ENCODE results near the gene PKD2L2. TPM values are rescaled to one million over a fixed set of nuclear protein-coding genes. Genes with fewer than 3 reads are reported as not detected.

Gene PKD2L2
- total RNA-seq (2014; rRNA removed; shearing (Covaris generic)) (not detected in 2 replicates), total RNA-seq (2022) (not detected in 2 replicates), Bru-seq, nascent RNA (percentile 16 among the genes with signal in this experiment), BruChase-seq, experiment 1, labeled RNA remaining after a 6-hour chase (percentile 8 among the genes with signal in this experiment), BruChase-seq, experiment 2, labeled RNA remaining after a 2-hour chase (not detected)
- long read RNA-seq, partial matches to known transcripts, result 0 of 3 reads
- long read RNA-seq, other reads (novel, unspliced or antisense), result 3 of 3 reads

- peak within 1 kb of the TSS; percentile 59 for H3K4me3 ChIP-seq (ENCODE audit: low read depth, low read length, poor library complexity, severe bottlenecking)
- peak within 1 kb of the TSS; percentile 82 for H3K4me2 ChIP-seq (ENCODE audit: low read length)
- H3K4me1 ChIP-seq (ENCODE audit: insufficient read depth, low read length, poor library complexity, severe bottlenecking), result peaks cover 6% of the 10 kb centered on the region
- H2AFZ ChIP-seq (ENCODE audit: low read length), result peak within 1 kb of the TSS; percentile 91
- no peaks in the 10 kb centered on the region for H3K9me3 ChIP-seq (ENCODE audit: low read length)
- BruUV-seq (replicated peaks), result TSS peak; percentile 81
- H3K9me2 ChIP-seq (ENCODE audit: insufficient read depth, low read length), result no peaks in the 10 kb centered on the region
- ChIA-PET CTCF (ENCODE audit: unreplicated experiment) (interaction anchor here (0.5 to 1.0 kb wide), 2 partner anchors 13 to 61 kb away, joined by 3 read pairs; no protein-coding TSS in a partner anchor), POLR2A (interaction anchor here (0.7 to 2.4 kb wide), 9 partner anchors 9 to 140 kb away, joined by 3 to 8 read pairs (median 5); no protein-coding TSS in a partner anchor)
- no peaks in the 10 kb centered on the region for H3K79me2 ChIP-seq (ENCODE audit: insufficient read depth, low read depth, low read length)
- TF ChIP-seq CTCF (conservative IDR thresholded peaks at IDR 0.05; ENCODE audit: low read length) (no peak), EZH2phosphoT487 (IDR thresholded peaks at IDR 0.05; ENCODE audit: borderline replicate concordance, low read depth, low read length) (no peak)
- intact Hi-C loops (cut with micrococcal nuclease; ENCODE audit: unreplicated experiment), result no loop called here
- no peak within 1 kb of the TSS for H3K27ac ChIP-seq (ENCODE audit: low read depth, low read length, poor library complexity, severe bottlenecking)
- no peaks in the 10 kb centered on the region for H4K20me1 ChIP-seq (ENCODE audit: insufficient read depth, low read length)
- H3K36me3 ChIP-seq (ENCODE audit: insufficient read depth, low read length), result no peaks in the 10 kb centered on the region
- DNase-seq (ENCODE audit: low spot score), result peak; percentile 31
Measured at GRCh38 chr5:137888863-137889759, at the start of gene PKD2L2. Gene PKD2L2 (plus strand): TSS chr5:137889457. CDS start chr5:137889492, 35 bp downstream.

GRCh38 chr5:137842296-137842695 is 47.0 kb upstream of the PKD2L2 start:
- Histone ChIP-seq H3K4me2 (ENCODE audit: low read length) (no peak overlapping the region), H3K4me3 (ENCODE audit: low read depth, low read length, poor library complexity, severe bottlenecking) (no peak overlapping the region), H3K9me3 (ENCODE audit: low read length) (no peaks in the 10 kb centered on the region), H3K4me1 (ENCODE audit: insufficient read depth, low read length, poor library complexity, severe bottlenecking) (no peaks in the 10 kb centered on the region), H2AFZ (ENCODE audit: low read length) (no peak overlapping the region), H3K9me2 (ENCODE audit: insufficient read depth, low read length) (no peaks in the 10 kb centered on the region), H3K27ac (ENCODE audit: low read depth, low read length, poor library complexity, severe bottlenecking) (no peak overlapping the region), H3K36me3 (ENCODE audit: insufficient read depth, low read length) (no peaks in the 10 kb centered on the region), H4K20me1 (ENCODE audit: insufficient read depth, low read length) (no peaks in the 10 kb centered on the region), H3K79me2 (ENCODE audit: insufficient read depth, low read depth, low read length) (no peaks in the 10 kb centered on the region)
- CTCF ChIA-PET (ENCODE audit: unreplicated experiment), result no interaction called here
- POLR2A ChIA-PET, result interaction anchor here (0.7 kb wide), 2 partner anchors 184 to 947 kb away, joined by 4 to 9 read pairs; no protein-coding TSS in a partner anchor
- BruUV-seq (replicated peaks), result no TSS peak
- DNase-seq (ENCODE audit: low spot score), result no peak
- intact Hi-C loops (cut with micrococcal nuclease; ENCODE audit: unreplicated experiment), result no loop called here
- TF ChIP-seq CTCF (conservative IDR thresholded peaks at IDR 0.05; ENCODE audit: low read length) (no peak), EZH2phosphoT487 (IDR thresholded peaks at IDR 0.05; ENCODE audit: borderline replicate concordance, low read depth, low read length) (no peak)

Data from OCI-LY7 (cell line).